GM06990 (cell line): ENCODE measurements around the gene LCNL1.

ENCODE experiments used
- DNase-seq: peaks from one replicate; pipeline ENCODE4 v3.0.0-alpha.2; 2011; ENCODE audit not compliant: insufficient read length; ENCODE audit errors: extremely low read depth
- H3K27me3 ChIP-seq: replicated peaks from 2 replicates; pipeline ENCODE4 v1.6.0; 2011; ENCODE audit warnings: low read length; ENCODE audit not compliant: control insufficient read depth, insufficient read depth
- H3K36me3 ChIP-seq: 2 replicates; pipeline ENCODE4 v1.5.1; 2011; ENCODE audit warnings: low read length; ENCODE audit not compliant: control insufficient read depth, insufficient read depth
- H3K4me3 ChIP-seq: replicated peaks from 2 replicates; pipeline ENCODE4 v1.5.1; 2011; ENCODE audit warnings: low read depth, mild to moderate bottlenecking, control low read depth, low read length
- CTCF ChIP-seq: IDR thresholded peaks from 2 replicates; pipeline ENCODE4 v1.5.1; 2011; ENCODE audit warnings: low read length, control low read depth, mild to moderate bottlenecking, inconsistent platforms; ENCODE audit not compliant: insufficient read depth, poor library complexity, severe bottlenecking

LCNL1 gene

GRCh38 chr9:136964171-136964689 lies 18.6 kb upstream of the LCNL1 start:
- DNase-seq: no peak
- Histone ChIP-seq H3K27me3 (no peaks in the 10 kb centered on the region; the same call in 1 of the 2 replicates), H3K4me3 (no peak overlapping the region), H3K36me3 (no peaks in the 10 kb centered on the region)
- TF ChIP-seq CTCF: no peak

- no peak for DNase-seq
- H3K4me3 ChIP-seq: no peak overlapping the region
- no peaks in the 10 kb centered on the region for H3K27me3 ChIP-seq
- no peak for TF ChIP-seq CTCF
- no peaks in the 10 kb centered on the region for H3K36me3 ChIP-seq
These were observed 17.9 kb upstream of the LCNL1 start for GRCh38 chr9:136964833-136965422.

GRCh38 chr9:136965771-136966484 lies 16.9 kb upstream of the LCNL1 start:
- DNase-seq: no peak
- H3K4me3 ChIP-seq: peak overlapping the region; percentile 25; the same call in 1 of the 2 replicates
- no peaks in the 10 kb centered on the region for H3K27me3 ChIP-seq

GRCh38 chr9:136968333-136969127 lies 14.3 kb upstream of the LCNL1 start:
- no peak for DNase-seq
- TF ChIP-seq CTCF: no peak
- H3K27me3 ChIP-seq: no peaks in the 10 kb centered on the region; the same call in 1 of the 2 replicates
- no peaks in the 10 kb centered on the region for H3K36me3 ChIP-seq
- H3K4me3 ChIP-seq: no peak overlapping the region

More at GRCh38 chr9:136965771-136966484, 16.9 kb upstream of the LCNL1 start:
- no peaks in the 10 kb centered on the region for H3K36me3 ChIP-seq
- no peak for TF ChIP-seq CTCF

GRCh38 chr9:136969150-136969549 lies 13.6 kb upstream of the LCNL1 start:
- no peak for TF ChIP-seq CTCF
- H3K4me3 ChIP-seq: no peak overlapping the region
- DNase-seq: no peak
- H3K27me3 ChIP-seq: no peaks in the 10 kb centered on the region; the same call in 1 of the 2 replicates
- H3K36me3 ChIP-seq: no peaks in the 10 kb centered on the region
